HG02938 (cell line): ENCODE results near the gene PRKAG2.
"Not testable (repeated sequence)": the region's sequence is repeated elsewhere in the genome, so short reads cannot be mapped to it uniquely, and the experiment has no call there.

ENCODE experiments used
- ATAC-seq: cut with Tn5 transposase; IDR thresholded peaks from one replicate; pipeline ENCODE4 v1.9.1; 2021; ENCODE audit warnings: mild to moderate bottlenecking, moderate library complexity; ENCODE audit not compliant: unreplicated experiment

PRKAG2 gene

DNA sequence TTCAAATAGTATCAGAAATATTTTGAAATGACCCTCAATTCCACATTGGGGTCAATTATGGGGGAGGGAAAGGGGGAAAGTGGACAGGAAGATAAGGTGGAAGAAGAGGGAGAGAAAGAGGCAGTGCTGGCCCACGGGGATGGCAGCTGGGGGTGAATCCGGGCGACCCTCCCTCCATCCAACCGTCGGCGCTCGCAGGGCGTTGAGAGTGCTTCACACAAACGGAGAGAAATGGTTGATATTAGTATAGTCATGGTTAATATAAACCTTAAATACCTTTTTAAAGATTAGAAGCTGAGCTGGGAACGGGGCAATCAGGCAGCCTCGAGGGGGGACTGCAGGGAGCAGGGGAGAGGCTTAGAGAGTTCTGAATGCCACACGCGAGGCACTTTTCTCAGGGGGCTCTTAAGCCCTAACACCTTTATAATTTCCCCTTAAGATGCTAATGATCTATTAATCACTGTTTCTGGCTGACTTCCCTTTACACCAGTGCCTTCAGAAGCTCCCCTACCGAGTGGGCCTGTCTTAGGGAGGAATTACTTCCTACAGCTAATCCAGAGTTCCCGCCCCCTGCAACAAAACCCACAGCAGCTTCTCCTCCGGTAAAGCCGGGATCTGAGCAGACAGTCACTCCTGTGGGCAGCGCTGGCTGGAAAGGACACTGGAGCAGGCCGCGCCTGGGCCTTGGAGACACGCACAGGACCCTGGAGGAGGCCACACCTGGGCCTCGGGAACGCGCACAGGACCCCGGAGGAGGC, 39.5 kb downstream of the PRKAG2 start:
- no peak for ATAC-seq

DNA sequence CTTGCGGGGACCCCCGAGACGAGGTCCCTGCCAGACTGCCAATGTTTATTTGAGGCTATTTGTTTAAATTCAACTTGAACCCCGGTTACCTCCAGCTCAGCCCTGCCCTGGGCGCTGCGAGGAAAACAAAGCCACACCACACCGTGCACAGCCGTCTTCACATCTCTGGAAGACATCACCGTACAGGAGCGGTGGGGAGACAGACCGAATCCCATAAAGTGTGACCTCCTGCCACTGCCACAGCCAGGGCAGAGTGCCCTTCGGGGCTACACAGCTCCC, 40.0 kb downstream of the PRKAG2 start:
- ATAC-seq: no peak

DNA sequence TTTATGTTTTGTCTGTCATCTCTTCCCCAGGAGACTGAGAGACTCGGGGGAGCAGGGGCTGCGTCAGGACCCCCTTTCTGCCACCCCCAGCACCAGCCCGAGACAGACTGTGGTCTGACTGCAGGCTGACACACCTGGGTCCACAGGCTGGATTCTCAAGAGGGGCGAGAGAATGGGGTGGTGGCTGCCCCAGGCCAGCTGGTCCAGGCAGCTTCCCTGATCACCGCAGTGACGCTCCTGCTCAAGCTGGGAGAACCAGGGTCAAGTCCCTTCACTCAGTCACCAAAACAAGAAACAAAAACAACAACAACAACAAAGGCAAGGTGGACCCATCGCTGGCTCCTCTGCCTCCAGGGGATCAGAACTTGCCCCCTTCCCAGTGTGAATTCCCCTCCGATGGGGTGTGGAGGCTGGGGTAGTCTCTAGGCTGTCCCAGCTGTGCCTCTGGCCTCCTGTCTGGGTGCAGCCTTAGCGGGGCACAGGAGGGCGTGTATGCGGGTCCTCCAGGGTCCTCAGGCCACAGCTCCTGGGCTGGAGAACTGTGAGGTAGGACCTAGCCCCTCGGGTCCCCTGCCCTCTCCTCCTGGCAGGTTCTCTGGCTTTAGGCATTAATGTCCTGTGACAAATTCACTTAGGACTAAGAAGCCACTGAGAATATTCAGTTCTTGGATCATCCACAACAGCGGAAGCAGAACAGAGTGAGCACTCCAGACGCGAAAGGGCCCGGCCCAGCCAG, 40.6 kb downstream of the PRKAG2 start:
- ATAC-seq: no peak

DNA sequence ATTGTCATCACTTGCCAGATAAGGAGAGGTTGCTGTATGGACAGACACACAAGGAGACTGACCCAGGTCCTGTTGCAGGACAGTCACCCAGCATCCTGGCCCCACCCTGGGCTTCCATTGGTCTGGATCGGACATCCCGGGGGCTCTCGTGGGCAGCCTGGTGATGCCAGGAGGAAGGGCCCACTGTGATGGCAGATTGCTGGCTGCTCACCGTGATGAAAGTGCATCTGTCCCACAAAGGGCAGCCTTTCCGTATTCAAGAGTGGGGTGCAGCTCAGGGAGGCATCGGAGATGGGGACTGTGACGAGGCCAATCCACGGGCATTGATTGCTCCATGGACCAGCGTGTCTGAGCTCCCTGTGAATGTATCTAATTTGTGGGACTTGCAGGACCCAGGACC, 41.3 kb downstream of the PRKAG2 start:
- no peak for ATAC-seq

DNA sequence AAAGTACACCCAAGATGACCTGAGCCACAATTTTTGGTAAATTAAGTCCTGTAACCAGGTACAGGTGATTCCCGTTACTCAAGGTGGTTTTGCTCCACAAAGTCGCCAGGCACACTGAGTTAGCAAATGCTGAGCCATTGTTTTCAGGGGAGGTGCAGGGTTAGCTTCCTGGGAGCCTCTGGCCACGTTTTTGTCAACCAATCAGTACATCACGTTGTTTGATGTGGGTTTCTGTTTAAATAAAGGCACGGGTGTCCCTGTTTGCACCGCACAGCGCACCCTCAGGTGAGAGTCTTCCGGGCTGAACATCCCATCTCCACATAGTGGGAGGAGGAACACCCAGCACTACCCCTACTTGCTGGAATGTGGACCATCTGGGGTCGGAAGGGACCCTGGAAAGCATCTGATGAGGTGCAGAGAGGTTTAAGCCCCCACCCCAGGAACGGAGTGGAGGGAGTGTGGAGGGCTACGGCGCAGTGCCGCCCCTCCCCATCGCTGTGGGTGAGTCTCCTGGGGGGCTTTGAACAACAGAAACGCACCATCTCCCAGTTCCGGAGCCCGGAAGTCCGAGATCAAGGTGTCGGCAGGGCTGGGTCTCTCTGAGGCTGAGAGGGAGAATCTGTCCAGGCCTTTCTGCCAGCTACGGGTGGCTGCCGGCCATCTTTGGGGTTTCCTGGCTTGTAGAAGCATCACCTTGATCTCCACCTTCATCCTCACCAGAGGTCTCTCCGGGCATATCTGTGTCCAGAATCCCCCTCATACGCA, 42.5 kb downstream of the PRKAG2 start:
- ATAC-seq: no peak

DNA sequence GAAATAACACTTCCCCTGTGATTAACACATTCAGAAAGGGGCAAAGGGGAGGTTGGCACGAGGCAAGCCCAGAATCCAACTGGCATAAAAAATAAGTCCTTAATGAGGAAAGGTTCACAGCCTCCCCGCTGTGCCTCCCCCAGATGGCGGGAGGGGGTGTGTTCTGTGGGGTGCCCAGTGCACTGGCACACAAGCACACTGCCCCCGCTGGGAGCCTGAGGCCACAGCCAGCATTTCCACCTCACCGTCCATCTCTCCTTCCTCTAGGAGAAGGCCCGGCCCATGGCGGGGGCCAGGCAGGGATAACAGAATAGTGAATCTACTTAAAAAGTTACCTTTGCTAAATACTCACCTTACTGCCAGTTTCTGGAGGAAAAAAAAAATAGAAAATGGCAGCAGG, 43.2 kb downstream of the PRKAG2 start:
- no peak for ATAC-seq

DNA sequence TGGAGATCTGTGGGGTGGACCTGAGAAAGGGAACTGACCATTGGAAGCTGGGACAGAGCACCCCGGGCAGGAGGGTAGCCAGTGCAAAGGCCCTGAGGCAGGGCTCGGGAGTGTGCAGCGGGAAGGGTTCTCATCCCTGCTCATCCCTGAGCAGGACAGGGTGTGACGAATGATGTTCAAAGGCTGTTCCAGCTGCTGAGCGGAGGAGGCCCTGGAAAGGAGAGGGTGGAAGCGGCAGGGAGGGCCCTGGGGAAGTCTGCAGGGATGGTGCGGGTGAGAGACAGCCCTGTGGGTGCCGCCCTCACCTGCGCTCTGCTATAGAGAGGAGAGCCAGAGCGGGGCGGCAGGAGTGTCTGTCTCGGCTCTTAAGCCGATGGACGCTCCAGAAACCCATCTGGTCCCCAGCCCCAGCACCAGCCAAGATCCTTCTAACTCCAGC, 43.7 kb downstream of the PRKAG2 start:
- no peak for ATAC-seq

DNA sequence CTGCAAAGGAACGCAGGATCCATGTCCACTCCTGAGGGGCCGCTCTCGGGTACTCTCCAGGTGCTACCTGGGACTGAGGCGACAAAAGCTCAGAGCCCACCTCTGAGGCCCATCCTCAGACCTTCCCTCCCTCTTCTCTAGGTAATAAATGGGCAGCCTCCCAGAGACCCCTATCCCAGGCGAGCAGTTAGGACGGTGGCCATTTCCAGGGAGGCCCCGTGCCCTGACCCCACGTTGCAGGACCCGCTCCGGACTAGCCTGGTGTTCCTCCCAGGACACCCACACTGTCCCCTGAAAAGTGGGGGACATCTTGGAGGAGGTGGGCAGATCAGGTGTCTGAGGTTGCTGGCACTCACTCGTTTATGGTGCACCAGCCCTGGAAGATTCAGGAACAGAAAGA, 44.3 kb downstream of the PRKAG2 start:
- no peak for ATAC-seq

DNA sequence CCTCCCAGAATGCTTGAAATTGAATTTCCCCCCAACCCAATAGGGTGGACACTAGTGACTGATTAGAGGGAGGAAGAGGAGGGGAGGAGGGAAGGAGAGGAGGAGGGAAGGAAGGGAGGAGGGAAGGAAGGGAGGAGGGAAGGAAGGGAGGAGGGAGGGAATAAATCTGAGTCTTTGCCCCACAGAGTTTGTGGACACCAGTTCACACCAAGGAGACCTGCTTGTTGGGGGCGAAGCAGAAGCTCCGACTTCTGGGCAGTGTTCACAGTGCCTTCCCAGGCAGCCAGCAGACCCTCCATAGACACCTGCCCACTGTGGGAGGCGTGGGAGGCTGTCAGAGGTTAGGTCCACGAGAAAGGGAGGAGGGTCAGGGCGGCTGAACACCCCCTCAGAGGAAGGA, 44.8 kb downstream of the PRKAG2 start:
- ATAC-seq: no peak

DNA sequence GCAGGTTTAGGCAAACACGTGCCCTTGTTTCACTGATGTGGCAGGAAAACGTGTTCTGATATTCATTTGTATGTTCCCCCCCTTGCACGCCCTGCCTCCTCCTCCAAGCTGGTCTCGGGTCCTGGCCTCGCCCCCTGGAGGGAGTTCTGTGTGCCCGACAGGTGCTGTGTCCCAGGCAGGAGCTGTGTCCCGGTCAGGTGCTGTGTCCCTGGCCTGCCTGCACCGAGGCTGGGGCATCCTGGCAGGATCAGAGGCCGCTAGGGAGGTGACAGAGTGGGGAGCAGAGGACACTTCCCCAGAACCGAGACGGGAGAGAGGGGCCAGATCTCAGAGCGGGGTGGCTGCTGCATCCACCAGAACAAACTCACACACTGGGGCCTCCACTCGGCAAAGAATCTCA, 45.3 kb downstream of the PRKAG2 start:
- ATAC-seq: no peak

DNA sequence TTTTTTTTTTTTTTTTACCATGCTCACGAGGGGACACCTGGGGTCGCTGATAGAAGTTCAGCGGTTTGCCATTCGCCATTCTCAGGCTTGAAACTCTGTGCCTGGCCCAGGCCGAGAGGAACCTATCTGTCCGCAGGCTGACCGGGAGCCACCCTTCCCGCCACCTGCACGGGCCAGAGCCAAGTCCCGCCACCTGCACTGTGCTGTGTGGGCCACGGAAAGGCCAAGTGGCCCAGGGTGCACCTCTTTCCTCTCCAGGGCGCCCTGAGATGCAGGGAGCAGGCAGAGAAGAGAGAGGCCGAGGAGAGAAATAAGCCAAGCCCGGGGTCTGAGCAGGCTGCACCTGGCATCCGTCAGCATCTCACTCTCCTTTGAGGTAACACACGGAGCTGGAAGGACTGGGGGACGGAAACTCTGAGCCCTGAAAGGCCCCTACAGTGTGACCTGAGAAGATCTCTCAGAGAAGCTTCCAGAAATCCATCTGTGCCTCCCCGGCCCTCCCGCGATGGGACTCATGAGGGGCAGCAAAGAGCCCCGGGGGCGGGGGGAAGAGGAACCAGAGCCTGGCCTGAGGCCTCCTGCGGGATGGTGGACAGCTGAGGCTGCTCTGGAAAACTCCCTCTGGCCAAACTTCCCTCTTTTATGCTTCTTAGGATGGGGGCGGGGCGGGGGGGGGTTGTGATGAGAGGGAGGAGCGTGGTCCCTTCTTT, 46.6 kb downstream of the PRKAG2 start:
- no peak for ATAC-seq

DNA sequence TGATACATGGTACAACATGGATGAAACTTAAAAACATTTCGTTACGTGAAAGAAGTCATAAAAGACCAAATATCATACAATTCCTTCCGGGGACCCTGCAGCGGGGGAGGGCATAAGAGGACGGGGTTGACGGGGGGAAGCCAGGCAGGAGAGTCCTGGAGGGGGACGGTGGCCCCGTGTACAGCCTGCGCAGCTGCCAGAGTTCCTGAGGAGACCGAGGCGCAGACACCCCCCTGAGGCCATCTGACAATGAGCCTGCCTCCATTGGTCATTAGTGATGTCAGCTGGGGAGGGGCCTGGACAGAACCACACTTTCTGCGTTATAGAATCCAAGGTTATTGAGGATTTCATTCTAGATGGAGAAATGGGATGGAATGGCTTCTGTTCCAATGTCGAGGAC, 47.2 kb downstream of the PRKAG2 start:
- ATAC-seq: no peak

DNA sequence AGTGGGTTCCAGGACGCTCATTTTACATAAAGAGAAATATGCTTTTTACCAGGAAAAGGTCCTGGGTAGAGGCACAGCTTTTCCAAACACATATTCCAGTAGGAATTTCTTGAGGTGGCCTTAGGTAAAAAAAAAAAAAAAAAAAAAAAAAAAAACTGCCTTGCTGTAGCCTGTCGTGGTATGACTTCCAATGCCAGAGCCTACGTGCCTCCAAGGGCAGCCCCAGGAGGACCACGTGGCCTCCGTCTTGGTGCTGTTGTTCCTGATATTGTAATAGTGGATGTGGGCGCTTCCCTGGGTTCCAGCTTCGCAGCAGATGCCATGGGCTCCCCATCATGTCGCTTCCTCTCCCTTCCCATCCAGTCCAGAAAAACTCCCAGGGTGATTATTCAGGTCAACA, 49.3 kb downstream of the PRKAG2 start:
- ATAC-seq: no peak

DNA sequence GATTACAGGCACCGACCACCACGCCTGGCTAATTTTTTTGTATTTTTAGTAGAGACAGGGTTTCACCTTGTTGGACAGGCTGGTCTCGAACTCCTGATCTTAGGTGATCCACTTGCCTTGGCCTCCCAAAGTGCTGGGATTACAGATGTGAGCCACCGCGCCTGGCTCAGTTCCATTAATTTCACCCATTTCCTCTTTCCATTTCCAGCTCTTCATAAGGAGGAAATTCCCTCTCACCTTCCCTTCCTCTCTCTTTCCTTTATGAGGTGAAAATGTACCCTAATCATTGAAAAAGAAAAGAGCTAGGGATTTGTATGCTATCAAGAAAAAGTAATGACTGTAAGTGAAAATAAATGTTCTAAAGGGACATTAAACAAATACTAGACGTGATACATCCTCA, 50.6 kb downstream of the PRKAG2 start:
- not testable (repeated sequence) for ATAC-seq

DNA sequence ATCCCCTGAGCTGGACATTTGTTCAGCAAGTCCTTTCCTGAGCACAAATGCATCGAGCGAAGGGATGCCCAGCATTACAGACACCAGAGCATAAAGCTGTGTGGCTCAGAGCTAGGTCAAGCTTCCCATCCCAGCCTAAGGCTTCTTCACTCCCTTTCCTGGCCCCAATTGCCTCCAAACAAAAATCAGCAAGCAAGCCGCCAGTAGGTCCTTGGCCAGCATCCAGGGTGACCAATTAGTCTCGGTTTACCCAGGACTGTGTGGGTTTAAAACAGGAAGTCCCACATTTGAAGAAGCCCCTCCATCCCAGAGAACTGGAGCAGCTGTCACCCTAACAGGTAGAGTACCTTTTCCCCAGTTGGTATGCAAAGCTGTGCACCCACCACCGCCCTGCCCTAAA, 51.2 kb downstream of the PRKAG2 start:
- ATAC-seq: no peak

DNA sequence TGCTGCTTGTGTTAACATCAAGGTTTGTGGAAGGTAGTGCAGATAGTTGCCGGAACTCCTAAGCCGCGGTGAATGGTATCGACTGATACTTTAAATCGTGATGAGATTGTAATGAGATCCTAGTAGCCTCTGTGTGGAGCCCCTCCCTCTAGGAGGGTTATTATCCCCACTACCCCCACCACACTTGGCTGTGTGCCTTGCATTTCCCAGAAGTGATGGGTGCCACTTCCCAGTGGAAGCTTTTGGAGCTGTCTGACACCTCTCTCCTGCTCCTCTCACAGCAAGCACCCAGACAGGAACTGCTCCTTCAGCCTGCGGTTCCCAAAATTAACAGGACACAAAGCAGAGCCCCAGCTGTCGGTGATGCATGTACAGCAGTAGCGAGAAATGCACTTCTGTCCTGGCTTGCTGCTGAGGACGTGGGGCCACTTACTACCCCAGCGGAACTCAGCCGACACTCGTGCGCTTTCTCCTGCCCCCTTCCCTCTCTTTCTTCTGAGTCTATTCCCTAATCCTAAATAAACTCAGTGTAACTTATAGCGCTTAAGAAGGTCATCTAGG, 52.5 kb downstream of the PRKAG2 start:
- ATAC-seq: no peak

DNA sequence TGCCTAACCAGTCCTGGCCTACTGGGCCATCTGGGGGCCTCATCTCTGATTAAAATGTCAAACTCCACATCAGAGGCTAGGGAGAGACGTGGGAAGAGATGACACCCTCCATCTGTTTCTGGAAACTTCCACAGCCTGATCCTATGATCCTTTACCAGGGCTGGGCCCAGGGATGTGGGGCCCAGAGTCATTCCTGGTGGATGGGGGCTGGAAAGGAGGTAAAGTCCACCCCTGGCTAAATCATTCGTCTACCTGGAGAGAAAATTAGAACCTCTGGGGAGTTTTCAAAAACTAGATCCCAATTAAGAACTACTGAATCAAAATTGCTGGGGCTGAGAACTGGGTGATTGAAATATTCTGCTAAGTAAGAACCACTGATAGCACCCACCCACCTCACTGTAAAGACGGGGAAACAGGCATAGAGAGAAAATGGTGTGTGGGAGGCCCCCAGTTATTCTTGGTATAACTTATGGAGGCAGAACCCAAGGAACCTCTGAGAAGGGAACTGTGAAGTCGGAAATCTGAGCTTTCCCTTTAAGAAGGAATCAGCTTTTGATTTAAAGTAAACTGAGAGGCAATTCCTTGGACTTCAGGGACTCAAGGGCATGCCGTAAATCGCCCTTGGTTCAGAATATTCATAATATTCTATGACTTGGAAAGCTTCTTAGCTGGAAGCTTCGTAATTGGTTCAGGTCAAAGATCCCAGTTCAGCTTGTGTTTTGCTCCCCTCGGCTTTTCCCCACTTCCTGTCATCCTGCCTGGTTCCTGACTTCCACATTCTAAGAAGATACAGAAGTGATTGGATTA, 53.1 kb downstream of the PRKAG2 start:
- ATAC-seq: no peak

DNA sequence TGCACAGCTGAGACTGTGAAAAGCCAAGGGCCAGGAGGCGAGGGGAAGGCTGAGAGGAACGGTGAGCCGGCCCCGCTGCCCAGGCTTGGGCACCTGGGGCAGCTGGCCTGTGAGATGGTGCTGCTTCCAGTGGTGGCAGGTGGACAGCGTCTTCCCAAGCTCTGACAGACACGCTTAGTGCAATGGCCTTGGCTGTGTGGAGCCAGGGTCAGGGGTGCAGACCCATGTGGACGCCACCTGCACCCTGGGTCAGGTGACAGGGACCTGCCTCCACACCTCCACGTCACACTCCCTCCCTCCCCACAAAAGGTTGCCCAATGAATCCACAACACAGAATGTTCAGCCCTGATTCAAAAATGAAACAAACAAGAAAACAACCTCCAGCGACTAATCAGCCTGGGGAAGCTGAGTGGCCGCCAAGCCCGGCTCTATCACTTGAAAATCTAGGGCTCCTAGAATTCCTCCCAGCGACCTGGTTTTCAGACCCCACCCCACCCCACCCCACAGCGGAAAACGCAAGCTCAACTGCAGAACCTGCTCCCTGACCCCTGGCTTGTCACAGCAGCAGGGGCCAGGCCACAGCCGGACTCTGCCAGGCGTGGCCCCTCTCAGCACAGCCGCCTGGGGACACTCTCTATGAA, 54.3 kb downstream of the PRKAG2 start:
- no peak for ATAC-seq

DNA sequence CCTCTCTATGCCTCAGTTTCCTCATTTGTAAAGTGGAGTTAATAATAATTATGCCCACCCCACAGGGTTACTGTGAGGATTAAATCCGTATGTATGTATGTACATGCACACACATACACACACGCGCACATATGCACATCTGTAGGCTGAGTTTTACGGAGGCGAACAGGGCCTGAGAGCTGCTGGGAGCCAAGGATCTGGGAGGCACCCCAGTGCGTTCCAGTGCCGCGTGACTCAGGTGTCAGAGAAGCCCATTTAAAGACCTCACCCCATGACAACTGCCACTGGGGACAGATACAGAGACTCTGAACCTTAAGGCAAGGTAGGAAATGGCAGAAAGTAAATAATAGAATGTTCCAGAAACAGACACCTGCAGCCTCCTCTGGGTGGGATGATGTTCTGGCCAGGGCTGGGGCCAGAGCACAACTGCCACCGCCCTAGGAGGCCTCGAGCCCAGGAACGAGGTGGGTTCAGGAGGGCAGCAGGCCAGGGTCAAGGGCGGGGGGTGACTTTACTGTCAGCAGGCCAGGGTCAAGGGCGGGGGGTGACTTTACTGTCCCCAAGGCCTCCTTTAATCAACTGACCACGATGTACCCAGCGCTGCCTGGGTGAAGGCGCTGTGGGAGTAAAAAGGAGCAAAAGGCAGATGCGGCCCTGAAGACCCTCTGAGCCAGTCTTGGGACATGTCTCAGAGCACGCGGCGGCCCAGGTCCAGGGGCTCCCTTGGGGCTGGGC, 54.9 kb downstream of the PRKAG2 start:
- ATAC-seq: no peak
